Cardiac muscle cell (in vitro differentiated cells and primary cell): ENCODE data around the gene NDUFS4. TPM values are rescaled to one million over a fixed set of nuclear protein-coding genes. Genes with fewer than 3 reads are reported as not detected.
A peak's percentile ranks its signal among the peaks of the same experiment; 100 is the strongest.
"Not testable (repeated sequence)": the region's sequence is repeated elsewhere in the genome, so short reads cannot be mapped to it uniquely, and the experiment has no call there.

ENCODE experiments used
- DNase-seq, 2 donors: peaks; one replicate each; pipeline versions ENCODE4 v3.0.0 to v3.0.0-alpha.2; 2010 to 2017; ENCODE audit warnings: low read depth in 1 of 2, low spot score in 1 of 2
- H3K27ac ChIP-seq: fragments of 200-600 bp; sonication (generic); 2 replicates; pipeline ENCODE4 v1.5.1; 2016
- H3K27me3 ChIP-seq: fragments of 200-600 bp; sonication (generic); 2 replicates; pipeline ENCODE4 v1.6.0; 2016; ENCODE audit warnings: control low read depth
- H3K36me3 ChIP-seq: fragments of 200-600 bp; sonication (generic); 2 replicates; pipeline ENCODE4 v1.5.1; 2016; ENCODE audit warnings: control low read depth
- H3K4me1 ChIP-seq: fragments of 200-600 bp; sonication (generic); 2 replicates; pipeline ENCODE4 v1.8.1; 2017; ENCODE audit warnings: low read depth, mild to moderate bottlenecking, mixed run types
- H3K4me3 ChIP-seq: fragments of 200-600 bp; sonication (generic); 2 replicates; pipeline ENCODE4 v1.5.1; 2016; ENCODE audit warnings: mild to moderate bottlenecking
- H3K9me3 ChIP-seq: fragments of 200-600 bp; sonication (generic); 2 replicates; pipeline ENCODE4 v1.5.1; 2017; ENCODE audit warnings: low read depth, mild to moderate bottlenecking, control low read depth
- polyA plus RNA-seq: library from polyadenylated mRNA; unstranded; fragments of >200 nt; fragmentation: Nextera tagmentation; extraction: Ambion mirVana; gene quantifications from 2 replicates; pipeline ENCODE4 v1.2.1, GENCODE V29; 2016
- total RNA-seq: library from RNA; depleted of rRNA; stranded (reverse); fragments of >200 nt; gene quantifications from 2 replicates; pipeline ENCODE4 v1.2.3, GENCODE V29; 2016
- TF ChIP-seq, protein P1 (sequence below): IDR thresholded peaks from 2 replicates; pipeline ENCODE4 v1.5.1; 2012; ENCODE audit warnings: low read depth, mild to moderate bottlenecking, low read length

Gene NDUFS4
- total and polyA plus RNA-seq, 2 experiments from 2014 or later, result 75.7 to 212 TPM

DNA sequence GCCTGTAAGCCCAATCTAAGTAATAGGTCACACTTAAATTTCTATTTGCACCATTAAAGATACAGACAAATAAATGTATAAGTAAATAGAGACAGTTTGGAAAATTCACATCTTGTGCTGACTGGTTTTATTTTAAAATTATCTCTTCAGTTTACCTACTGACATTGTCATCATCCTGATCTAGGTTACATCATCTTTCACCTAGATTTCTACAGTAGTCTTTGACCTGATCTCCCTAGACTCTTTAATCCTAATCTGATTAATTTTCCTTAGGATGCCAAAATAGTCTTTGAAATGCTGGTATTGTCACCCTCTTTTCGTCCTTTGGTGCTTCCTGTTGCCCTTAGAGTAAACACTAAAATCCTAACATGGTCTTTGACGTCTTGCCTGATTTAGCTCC is 43.9 kb downstream of the NDUFS4 start:
- H3K4me3 ChIP-seq, result no peak overlapping the region
- peaks cover 16% of the 10 kb centered on the region for H3K4me1 ChIP-seq
- no peak for DNase-seq
- no peaks in the 10 kb centered on the region for H3K27me3 ChIP-seq
- H3K27ac ChIP-seq, result no peak overlapping the region
- TF ChIP-seq, protein P1, sequence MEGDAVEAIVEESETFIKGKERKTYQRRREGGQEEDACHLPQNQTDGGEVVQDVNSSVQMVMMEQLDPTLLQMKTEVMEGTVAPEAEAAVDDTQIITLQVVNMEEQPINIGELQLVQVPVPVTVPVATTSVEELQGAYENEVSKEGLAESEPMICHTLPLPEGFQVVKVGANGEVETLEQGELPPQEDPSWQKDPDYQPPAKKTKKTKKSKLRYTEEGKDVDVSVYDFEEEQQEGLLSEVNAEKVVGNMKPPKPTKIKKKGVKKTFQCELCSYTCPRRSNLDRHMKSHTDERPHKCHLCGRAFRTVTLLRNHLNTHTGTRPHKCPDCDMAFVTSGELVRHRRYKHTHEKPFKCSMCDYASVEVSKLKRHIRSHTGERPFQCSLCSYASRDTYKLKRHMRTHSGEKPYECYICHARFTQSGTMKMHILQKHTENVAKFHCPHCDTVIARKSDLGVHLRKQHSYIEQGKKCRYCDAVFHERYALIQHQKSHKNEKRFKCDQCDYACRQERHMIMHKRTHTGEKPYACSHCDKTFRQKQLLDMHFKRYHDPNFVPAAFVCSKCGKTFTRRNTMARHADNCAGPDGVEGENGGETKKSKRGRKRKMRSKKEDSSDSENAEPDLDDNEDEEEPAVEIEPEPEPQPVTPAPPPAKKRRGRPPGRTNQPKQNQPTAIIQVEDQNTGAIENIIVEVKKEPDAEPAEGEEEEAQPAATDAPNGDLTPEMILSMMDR, result no peak
- H3K9me3 ChIP-seq, result no peaks in the 10 kb centered on the region
- peaks cover 14% of the 10 kb centered on the region for H3K36me3 ChIP-seq

DNA sequence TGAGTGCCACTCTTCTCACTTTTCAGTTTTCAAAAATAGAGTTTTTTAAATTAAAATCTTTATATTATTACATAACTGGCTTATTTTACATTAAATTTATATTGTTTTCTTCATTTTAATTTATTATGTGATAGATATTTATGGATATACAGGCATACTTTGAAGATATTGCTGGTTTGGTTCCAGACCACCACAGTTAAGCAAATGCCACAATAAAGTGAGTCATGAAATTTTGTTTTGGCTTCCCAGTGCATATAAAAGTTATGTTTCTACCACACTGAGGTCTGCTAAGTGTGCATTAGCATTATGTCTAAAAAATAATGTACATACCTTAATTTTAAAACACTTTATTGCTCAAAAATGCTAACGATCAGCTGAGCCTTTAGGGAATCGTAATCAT is 47.4 kb downstream of the NDUFS4 start:
- no peak overlapping the region for H3K4me3 ChIP-seq
- no peak overlapping the region for H3K27ac ChIP-seq
- TF ChIP-seq, protein P1, result no peak
- peaks cover 14% of the 10 kb centered on the region for H3K36me3 ChIP-seq
- no peaks in the 10 kb centered on the region for H3K27me3 ChIP-seq
- DNase-seq, result peak in 1 of 2 donors; percentile 59
- H3K4me1 ChIP-seq, result peaks cover 12% of the 10 kb centered on the region
- H3K9me3 ChIP-seq, result no peaks in the 10 kb centered on the region

DNA sequence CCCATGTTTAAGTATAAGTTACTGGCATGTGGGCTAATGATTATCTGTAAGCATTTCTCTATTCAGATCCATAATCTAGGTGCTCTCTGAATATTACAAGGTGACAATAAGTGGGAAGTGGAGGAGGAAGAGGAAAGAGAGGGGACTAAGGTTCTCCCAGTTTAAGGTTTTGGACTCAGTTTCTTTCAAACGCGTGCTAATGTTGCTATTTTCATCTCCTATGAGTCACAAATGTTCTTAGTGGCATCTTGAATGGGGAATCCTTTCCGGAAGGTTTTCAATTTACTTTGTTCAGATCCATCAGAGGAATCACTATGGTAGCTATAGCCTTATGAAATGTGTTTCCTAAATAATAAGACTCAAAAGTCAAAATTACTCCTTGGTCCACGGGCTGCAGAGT is 48.5 kb downstream of the NDUFS4 start:
- not testable (repeated sequence) for H3K4me3 ChIP-seq, H3K9me3 ChIP-seq, H3K27ac ChIP-seq, DNase-seq, H3K27me3 ChIP-seq
- Histone ChIP-seq H3K4me1 (peaks cover 13% of the 10 kb centered on the region), H3K36me3 (peaks cover 11% of the 10 kb centered on the region)

DNA sequence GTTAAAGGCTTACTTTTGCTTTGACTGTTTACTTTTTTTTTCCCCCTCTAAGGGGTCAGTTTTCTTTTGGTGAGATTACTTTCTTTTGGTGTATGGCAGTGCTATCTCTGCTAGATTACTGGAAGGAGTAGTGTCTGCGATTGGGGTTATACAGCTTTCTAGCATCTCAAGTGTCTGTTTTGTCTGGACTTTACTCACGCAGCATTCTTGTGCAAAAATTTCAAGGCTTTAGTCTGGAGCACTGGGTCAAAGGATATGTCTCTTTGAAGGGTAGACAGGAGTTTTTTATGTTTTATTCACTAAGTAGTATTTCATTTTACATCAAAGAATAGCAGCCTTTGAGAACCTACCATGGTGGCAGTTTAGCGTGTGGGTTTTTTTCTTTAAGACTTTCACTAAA is 52.6 kb downstream of the NDUFS4 start:
- H3K4me1 ChIP-seq, result peaks cover 11% of the 10 kb centered on the region
- TF ChIP-seq, protein P1, result no peak
- no peaks in the 10 kb centered on the region for H3K27me3 ChIP-seq
- DNase-seq, result peak; percentile 3 to 4
- H3K27ac ChIP-seq, result no peak overlapping the region
- no peaks in the 10 kb centered on the region for H3K9me3 ChIP-seq
- no peak overlapping the region for H3K4me3 ChIP-seq
- H3K36me3 ChIP-seq, result peaks cover 5% of the 10 kb centered on the region

DNA sequence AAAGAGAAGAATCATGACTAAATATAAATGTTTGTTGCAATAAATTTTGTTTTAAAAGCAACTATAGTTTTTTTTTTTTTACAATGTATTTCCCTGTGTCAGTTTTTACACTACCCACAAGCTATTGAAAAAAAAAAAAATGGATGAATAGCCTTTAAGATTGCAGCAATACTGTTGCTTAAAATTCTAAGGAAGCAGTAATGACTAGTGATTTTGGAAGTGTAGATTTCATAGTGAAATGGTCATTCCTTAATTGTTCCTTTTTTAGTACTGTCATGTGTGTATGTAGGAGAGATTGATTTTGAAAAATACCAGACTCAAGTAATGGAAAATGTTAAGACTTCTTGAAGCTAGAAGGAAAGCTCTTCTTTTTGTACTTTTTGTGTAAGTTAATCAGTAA is 53.1 kb downstream of the NDUFS4 start:
- no peak overlapping the region for H3K27ac ChIP-seq
- H3K36me3 ChIP-seq, result peaks cover under 1% of the 10 kb centered on the region
- peaks cover 11% of the 10 kb centered on the region for H3K4me1 ChIP-seq
- no peak overlapping the region for H3K4me3 ChIP-seq
- DNase-seq, result no peak
- no peaks in the 10 kb centered on the region for H3K27me3 ChIP-seq
- TF ChIP-seq, protein P1, result no peak
- no peaks in the 10 kb centered on the region for H3K9me3 ChIP-seq

DNA sequence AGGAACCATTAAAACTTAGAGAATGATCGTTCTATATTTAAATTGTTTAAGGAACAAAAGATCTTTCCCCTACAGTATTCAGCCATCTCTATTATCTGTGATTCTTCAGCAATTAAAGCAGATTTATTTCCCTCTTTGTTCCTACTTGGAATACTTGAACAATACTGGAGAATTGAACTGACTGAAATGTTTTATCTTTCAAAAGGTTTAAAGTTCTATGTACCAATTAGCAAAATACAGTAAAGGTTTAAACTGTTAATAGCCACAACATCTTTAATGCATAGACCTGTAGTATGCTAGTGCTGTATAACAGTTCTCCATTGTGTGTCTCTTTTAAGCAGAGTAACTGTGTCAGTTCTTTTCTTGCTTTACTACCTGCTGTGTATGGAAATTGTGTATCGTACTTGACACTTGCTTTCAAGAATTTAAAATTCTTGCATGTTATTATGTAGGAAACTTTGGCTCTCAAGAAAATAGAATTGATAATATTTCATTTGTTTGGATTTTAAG is 54.0 kb downstream of the NDUFS4 start:
- Histone ChIP-seq H3K27ac (no peak overlapping the region), H3K9me3 (no peaks in the 10 kb centered on the region), H3K27me3 (no peaks in the 10 kb centered on the region), H3K4me3 (no peak overlapping the region), H3K4me1 (peaks cover 11% of the 10 kb centered on the region), H3K36me3 (no peaks in the 10 kb centered on the region)
- DNase-seq, result no peak
- TF ChIP-seq, protein P1, result no peak
